Liver (tissue), 2 donors: Measurements from ENCODE around the gene GALE.

Experiments used
- TF ChIP-seq, protein P1 (sequence below): fragments of 150-350 bp; IDR thresholded peaks from 2 replicates; pipeline ENCODE4 v1.5.1; 2017; ENCODE audit warnings: improper control_type of control experiment, low read depth, low read length; ENCODE audit not compliant: missing input control
- TF ChIP-seq, protein P2 (sequence below): IDR thresholded peaks from 2 replicates; pipeline ENCODE4 v1.6.1; 2016; ENCODE audit warnings: antibody characterized with exemption, mild to moderate bottlenecking
- TF ChIP-seq, protein P3 (sequence below): IDR thresholded peaks from 2 replicates; pipeline ENCODE4 v1.6.1; 2016; ENCODE audit warnings: antibody characterized with exemption
- donor health status: healthy.

DNA sequence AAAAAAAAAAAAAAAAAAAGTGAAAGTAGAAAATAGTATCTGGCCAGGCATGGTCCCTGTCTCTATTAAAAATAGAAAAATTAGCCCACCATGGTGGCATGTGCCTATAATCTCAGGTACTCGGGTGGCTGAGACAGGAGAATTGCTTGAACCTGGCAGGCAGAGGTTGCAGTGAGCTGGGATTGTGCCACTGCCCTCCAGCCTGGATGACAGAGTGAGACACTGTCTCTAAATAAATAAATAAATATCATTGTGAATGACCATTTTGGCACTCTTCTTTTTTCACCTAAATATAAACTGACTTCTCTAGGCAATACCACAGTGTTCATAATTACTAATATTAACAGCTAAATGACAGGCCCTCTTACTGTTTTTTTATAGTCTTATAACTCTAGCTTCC is 42.7 kb downstream of the GALE start:
- TF ChIP-seq, protein P1, sequence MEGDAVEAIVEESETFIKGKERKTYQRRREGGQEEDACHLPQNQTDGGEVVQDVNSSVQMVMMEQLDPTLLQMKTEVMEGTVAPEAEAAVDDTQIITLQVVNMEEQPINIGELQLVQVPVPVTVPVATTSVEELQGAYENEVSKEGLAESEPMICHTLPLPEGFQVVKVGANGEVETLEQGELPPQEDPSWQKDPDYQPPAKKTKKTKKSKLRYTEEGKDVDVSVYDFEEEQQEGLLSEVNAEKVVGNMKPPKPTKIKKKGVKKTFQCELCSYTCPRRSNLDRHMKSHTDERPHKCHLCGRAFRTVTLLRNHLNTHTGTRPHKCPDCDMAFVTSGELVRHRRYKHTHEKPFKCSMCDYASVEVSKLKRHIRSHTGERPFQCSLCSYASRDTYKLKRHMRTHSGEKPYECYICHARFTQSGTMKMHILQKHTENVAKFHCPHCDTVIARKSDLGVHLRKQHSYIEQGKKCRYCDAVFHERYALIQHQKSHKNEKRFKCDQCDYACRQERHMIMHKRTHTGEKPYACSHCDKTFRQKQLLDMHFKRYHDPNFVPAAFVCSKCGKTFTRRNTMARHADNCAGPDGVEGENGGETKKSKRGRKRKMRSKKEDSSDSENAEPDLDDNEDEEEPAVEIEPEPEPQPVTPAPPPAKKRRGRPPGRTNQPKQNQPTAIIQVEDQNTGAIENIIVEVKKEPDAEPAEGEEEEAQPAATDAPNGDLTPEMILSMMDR: no peak
- TF ChIP-seq, protein P2, sequence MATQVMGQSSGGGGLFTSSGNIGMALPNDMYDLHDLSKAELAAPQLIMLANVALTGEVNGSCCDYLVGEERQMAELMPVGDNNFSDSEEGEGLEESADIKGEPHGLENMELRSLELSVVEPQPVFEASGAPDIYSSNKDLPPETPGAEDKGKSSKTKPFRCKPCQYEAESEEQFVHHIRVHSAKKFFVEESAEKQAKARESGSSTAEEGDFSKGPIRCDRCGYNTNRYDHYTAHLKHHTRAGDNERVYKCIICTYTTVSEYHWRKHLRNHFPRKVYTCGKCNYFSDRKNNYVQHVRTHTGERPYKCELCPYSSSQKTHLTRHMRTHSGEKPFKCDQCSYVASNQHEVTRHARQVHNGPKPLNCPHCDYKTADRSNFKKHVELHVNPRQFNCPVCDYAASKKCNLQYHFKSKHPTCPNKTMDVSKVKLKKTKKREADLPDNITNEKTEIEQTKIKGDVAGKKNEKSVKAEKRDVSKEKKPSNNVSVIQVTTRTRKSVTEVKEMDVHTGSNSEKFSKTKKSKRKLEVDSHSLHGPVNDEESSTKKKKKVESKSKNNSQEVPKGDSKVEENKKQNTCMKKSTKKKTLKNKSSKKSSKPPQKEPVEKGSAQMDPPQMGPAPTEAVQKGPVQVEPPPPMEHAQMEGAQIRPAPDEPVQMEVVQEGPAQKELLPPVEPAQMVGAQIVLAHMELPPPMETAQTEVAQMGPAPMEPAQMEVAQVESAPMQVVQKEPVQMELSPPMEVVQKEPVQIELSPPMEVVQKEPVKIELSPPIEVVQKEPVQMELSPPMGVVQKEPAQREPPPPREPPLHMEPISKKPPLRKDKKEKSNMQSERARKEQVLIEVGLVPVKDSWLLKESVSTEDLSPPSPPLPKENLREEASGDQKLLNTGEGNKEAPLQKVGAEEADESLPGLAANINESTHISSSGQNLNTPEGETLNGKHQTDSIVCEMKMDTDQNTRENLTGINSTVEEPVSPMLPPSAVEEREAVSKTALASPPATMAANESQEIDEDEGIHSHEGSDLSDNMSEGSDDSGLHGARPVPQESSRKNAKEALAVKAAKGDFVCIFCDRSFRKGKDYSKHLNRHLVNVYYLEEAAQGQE: no peak
- TF ChIP-seq, protein P3, sequence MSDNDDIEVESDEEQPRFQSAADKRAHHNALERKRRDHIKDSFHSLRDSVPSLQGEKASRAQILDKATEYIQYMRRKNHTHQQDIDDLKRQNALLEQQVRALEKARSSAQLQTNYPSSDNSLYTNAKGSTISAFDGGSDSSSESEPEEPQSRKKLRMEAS: no peak
